Spleen (tissue), 11 donors: Measurements from ENCODE around the gene PPP1R3C. TPM values are rescaled to one million over a fixed set of nuclear protein-coding genes. Genes with fewer than 3 reads are reported as not detected.

Experiments used
- DNase-seq: peaks from one replicate; pipeline ENCODE4 v3.0.0-alpha.2; 2020
- H3K27ac ChIP-seq, 8 donors: fragments of 200-600 bp; sonication (generic) in 7 of 8; 1 replicate in 4 of 8; 2 replicates in 4 of 8; pipeline versions ENCODE4 v1.5.0 to v1.8.0; 2016 to 2021; ENCODE audit warnings: inconsistent platforms in 4 of 8, mild to moderate bottlenecking in 4 of 8, moderate library complexity in 1 of 8
- H3K27me3 ChIP-seq, 7 donors: fragments of 200-600 bp; sonication (generic) in 6 of 7; replicated peaks in 1 of 7; 1 replicate in 4 of 7; 2 replicates in 3 of 7; pipeline versions ENCODE4 v1.5.0 to v1.8.0; 2016 to 2021; ENCODE audit warnings: inconsistent platforms in 3 of 7, mild to moderate bottlenecking in 1 of 7
- H3K36me3 ChIP-seq, 6 donors: fragments of 200-600 bp; sonication (generic) in 5 of 6; 1 replicate in 4 of 6; 2 replicates in 2 of 6; pipeline versions ENCODE4 v1.5.0 to v1.8.0; 2016 to 2021; ENCODE audit warnings: inconsistent platforms in 2 of 6
- H3K4me1 ChIP-seq, 6 donors: fragments of 200-600 bp; sonication (generic) in 5 of 6; 1 replicate in 3 of 6; 2 replicates in 3 of 6; pipeline versions ENCODE4 v1.5.0 to v1.8.0; 2016 to 2021; ENCODE audit warnings: inconsistent platforms in 3 of 6
- H3K4me3 ChIP-seq, 8 donors: fragments of 200-600 bp; sonication (generic) in 7 of 8; 1 replicate in 4 of 8; 2 replicates in 4 of 8; pipeline versions ENCODE4 v1.5.0 to v1.8.0; 2016 to 2021; ENCODE audit warnings: inconsistent platforms in 4 of 8, mild to moderate bottlenecking in 4 of 8, moderate library complexity in 2 of 8
- H3K9me3 ChIP-seq, 8 donors: fragments of 200-600 bp; sonication (generic) in 7 of 8; 1 replicate in 4 of 8; 2 replicates in 4 of 8; pipeline versions ENCODE4 v1.5.0 to v1.8.0; 2016 to 2021; ENCODE audit warnings: inconsistent platforms in 4 of 8
- CTCF ChIP-seq, 11 experiments: fragments of 200-600 bp in 7 of 11; fragments of 450-650 bp in 4 of 11; sonication (generic) in 4 of 11; IDR thresholded peaks in 8 of 11; conservative IDR thresholded peaks in 3 of 11; 1 replicate in 7 of 11; 2 replicates in 4 of 11; pipeline versions ENCODE4 v1.4.0 to v1.8.0; 2016 to 2021; ENCODE audit warnings: antibody characterized with exemption in 11 of 11, inconsistent platforms in 4 of 11, mild to moderate bottlenecking in 1 of 11
- POLR2A ChIP-seq, 3 donors: fragments of 450-650 bp; IDR thresholded peaks; one replicate each; pipeline ENCODE4 v1.5.1; 2017; ENCODE audit warnings: antibody characterized with exemption in 3 of 3, mild to moderate bottlenecking in 1 of 3
- POLR2AphosphoS5 ChIP-seq, 3 donors: sonication (generic); formaldehyde crosslinking; IDR thresholded peaks; one replicate each; pipeline ENCODE4 v1.5.1; 2017; ENCODE audit warnings: antibody characterized with exemption in 3 of 3
- WGBS, 5 donors: extraction: QIAGEN DNeasy Blood & Tissue Kit in 3 of 5; methylation state at CpG; one replicate each; pipeline versions ENCODE4 v1.1.5 to v1.1.7; 2013 to 2018; 5-methylcytosine and 5-hydroxymethylcytosine counted together
- intact Hi-C: fragments of 100-400 bp; cut with DNase I; formaldehyde crosslinking; loops from one replicate; pipeline ENCODE4 v1.15.0; 2023; ENCODE audit warnings: low total_unique reads
- polyA plus RNA-seq, 3 donors: library from polyadenylated mRNA; stranded (reverse); fragments of 200-250 nt; gene quantifications; one replicate each; pipeline ENCODE4 v1.2.1, GENCODE V29; 2013
- total RNA-seq, 7 donors: library from RNA; depleted of rRNA in 3 of 7; stranded (reverse); fragments of >200 nt in 3 of 7; fragmentation: NEBNext Ultra II Directional in 4 of 7; extraction: Animal tissue kit (Norgen Biotek cat#: 25700) in 4 of 7; gene quantifications; one replicate each; pipeline versions ENCODE4 v1.1.0 to v1.2.1, GENCODE V29; 2016 to 2021
- donor health status: healthy with polysubstance abuse.
- donor health status: DM: no; HTN: no; CAD: no; lungs with moderate emphysema.
- donor health status: DM: no; HTN: no; CAD: no.
- donor health status: Bipolar disorder and iron deficiency.
- donor health status: healthy.
- donor health status: DM: no; HTN: no; CAD: no.
- donor health status: DM: yes; HTN: yes; CAD: no.

The PPP1R3C gene
- total and polyA plus RNA-seq, 10 donors, result 0.99 to 8.8 (median 4.2) TPM

- Histone ChIP-seq H3K27me3 (no peaks in the 10 kb centered on the region), H3K9me3 (no peaks in the 10 kb centered on the region), H3K4me3 (no peak overlapping the region), H3K27ac (no peak overlapping the region), H3K36me3 (no peaks in the 10 kb centered on the region), H3K4me1 (no peaks in the 10 kb centered on the region)
- TF ChIP-seq POLR2A (IDR thresholded peaks at IDR 0.05), result no peak
- no peak for TF ChIP-seq POLR2AphosphoS5 (IDR thresholded peaks at IDR 0.05)
- TF ChIP-seq CTCF (IDR thresholded peaks at IDR 0.05 in 8 of 11, conservative IDR thresholded peaks at IDR 0.05 in 3 of 11), result no peak
- DNase-seq, result no peak
- intact Hi-C loops, result no loop called here
Measured at GRCh38 chr10:91665842-91666241, 33.0 kb upstream of the PPP1R3C start.

GRCh38 chr10:91664426-91664825 lies 31.6 kb upstream of the PPP1R3C start:
- Histone ChIP-seq H3K27ac (no peak overlapping the region), H3K27me3 (no peaks in the 10 kb centered on the region), H3K36me3 (no peaks in the 10 kb centered on the region), H3K4me1 (no peaks in the 10 kb centered on the region), H3K4me3 (no peak overlapping the region), H3K9me3 (no peaks in the 10 kb centered on the region)
- 93 to 100% (median 99%) methylated on average over 2 of the region's 2 CpGs for WGBS, 5 donors
- no peak for DNase-seq
- intact Hi-C loops, result no loop called here
- TF ChIP-seq POLR2A (IDR thresholded peaks at IDR 0.05) (no peak), CTCF (IDR thresholded peaks at IDR 0.05 in 8 of 11, conservative IDR thresholded peaks at IDR 0.05 in 3 of 11) (no peak), POLR2AphosphoS5 (IDR thresholded peaks at IDR 0.05) (no peak)

GRCh38 chr10:91662993-91663392 lies 30.1 kb upstream of the PPP1R3C start:
- DNase-seq, result no peak
- Histone ChIP-seq H3K27me3 (no peaks in the 10 kb centered on the region), H3K27ac (no peak overlapping the region), H3K4me1 (no peaks in the 10 kb centered on the region), H3K9me3 (peaks cover 0 to 7% (median 0%) of the 10 kb centered on the region in 8 donors), H3K4me3 (no peak overlapping the region), H3K36me3 (no peaks in the 10 kb centered on the region)
- intact Hi-C loops, result no loop called here
- WGBS, 5 donors, result 77 to 95% (median 93%) methylated on average over 1 of the region's 1 CpG
- TF ChIP-seq POLR2AphosphoS5 (IDR thresholded peaks at IDR 0.05) (no peak), POLR2A (IDR thresholded peaks at IDR 0.05) (no peak), CTCF (IDR thresholded peaks at IDR 0.05 in 8 of 11, conservative IDR thresholded peaks at IDR 0.05 in 3 of 11) (no peak)

GRCh38 chr10:91653219-91653870 lies 20.5 kb upstream of the PPP1R3C start:
- WGBS, 5 donors, result 77 to 90% (median 82%) methylated on average over 6 of the region's 6 CpGs
- intact Hi-C loops, result no loop called here
- Histone ChIP-seq H3K27me3 (no peaks in the 10 kb centered on the region), H3K4me1 (peaks cover 0 to 3% (median 0%) of the 10 kb centered on the region in 6 donors), H3K4me3 (no peak overlapping the region), H3K27ac (no peak overlapping the region), H3K9me3 (peaks cover 0 to 9% (median 0%) of the 10 kb centered on the region in 8 donors), H3K36me3 (no peaks in the 10 kb centered on the region)
- TF ChIP-seq POLR2A (IDR thresholded peaks at IDR 0.05), result no peak
- TF ChIP-seq POLR2AphosphoS5 (IDR thresholded peaks at IDR 0.05), result no peak
- TF ChIP-seq CTCF (IDR thresholded peaks at IDR 0.05 in 8 of 11, conservative IDR thresholded peaks at IDR 0.05 in 3 of 11), result no peak
- DNase-seq, result no peak
